BJ (cell line): Measurements from ENCODE around the gene CPED1. TPM values are rescaled to one million over a fixed set of nuclear protein-coding genes. Genes with fewer than 3 reads are reported as not detected.

Experiments used
- CTCF ChIA-PET: fragments of 350-600 bp; formaldehyde crosslinking; extraction: SDS; loops from one replicate; lab custom pipeline; 2021; ENCODE audit warnings: antibody characterized with exemption, inconsistent platforms; lab: Yijun Ruan, JAX
- POLR2A ChIA-PET: fragments of 300-600 bp; sonication (Branson Sonifier 250); formaldehyde crosslinking; extraction: SDS; loops from one replicate; lab custom pipeline; 2021; ENCODE audit warnings: antibody characterized with exemption; lab: Charles Lee
- DNase-seq: peaks from one replicate; pipeline ENCODE4 v3.0.0-alpha.2; 2011; ENCODE audit warnings: low read depth
- H3K27me3 ChIP-seq: 2 replicates; pipeline ENCODE4 v1.6.0; 2011; ENCODE audit warnings: low read length; ENCODE audit not compliant: control insufficient read depth, insufficient read depth
- H3K36me3 ChIP-seq: 2 replicates; pipeline ENCODE4 v1.5.1; 2011; ENCODE audit warnings: low read length; ENCODE audit not compliant: control insufficient read depth, insufficient read depth
- H3K4me3 ChIP-seq: 2 replicates; pipeline ENCODE4 v1.5.1; 2011; ENCODE audit warnings: low read depth, mild to moderate bottlenecking, control low read depth, low read length
- polyA plus RNA-seq: library from polyadenylated mRNA; depleted of rRNA; stranded (reverse); fragments of >200 nt; gene quantifications from 2 replicates; pipeline ENCODE4 v1.2.3, GENCODE V29; 2011
- TF ChIP-seq, protein P1 (sequence below): IDR thresholded peaks from 2 replicates; pipeline ENCODE4 v1.5.1; 2011; ENCODE audit warnings: low read depth, mild to moderate bottlenecking, control low read depth, inconsistent platforms, low read length, moderate library complexity; ENCODE audit not compliant: insufficient read depth

The CPED1 gene
- polyA plus RNA-seq, 1 experiment: 18.3 TPM

- Histone ChIP-seq H3K36me3 (no peaks in the 10 kb centered on the region), H3K27me3 (peaks cover 11% of the 10 kb centered on the region), H3K4me3 (no peak overlapping the region)
- TF ChIP-seq, protein P1, sequence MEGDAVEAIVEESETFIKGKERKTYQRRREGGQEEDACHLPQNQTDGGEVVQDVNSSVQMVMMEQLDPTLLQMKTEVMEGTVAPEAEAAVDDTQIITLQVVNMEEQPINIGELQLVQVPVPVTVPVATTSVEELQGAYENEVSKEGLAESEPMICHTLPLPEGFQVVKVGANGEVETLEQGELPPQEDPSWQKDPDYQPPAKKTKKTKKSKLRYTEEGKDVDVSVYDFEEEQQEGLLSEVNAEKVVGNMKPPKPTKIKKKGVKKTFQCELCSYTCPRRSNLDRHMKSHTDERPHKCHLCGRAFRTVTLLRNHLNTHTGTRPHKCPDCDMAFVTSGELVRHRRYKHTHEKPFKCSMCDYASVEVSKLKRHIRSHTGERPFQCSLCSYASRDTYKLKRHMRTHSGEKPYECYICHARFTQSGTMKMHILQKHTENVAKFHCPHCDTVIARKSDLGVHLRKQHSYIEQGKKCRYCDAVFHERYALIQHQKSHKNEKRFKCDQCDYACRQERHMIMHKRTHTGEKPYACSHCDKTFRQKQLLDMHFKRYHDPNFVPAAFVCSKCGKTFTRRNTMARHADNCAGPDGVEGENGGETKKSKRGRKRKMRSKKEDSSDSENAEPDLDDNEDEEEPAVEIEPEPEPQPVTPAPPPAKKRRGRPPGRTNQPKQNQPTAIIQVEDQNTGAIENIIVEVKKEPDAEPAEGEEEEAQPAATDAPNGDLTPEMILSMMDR: no peak
- ChIA-PET CTCF (interaction anchor here (1.2 kb wide), 1 partner anchor 34 kb away, joined by 3 read pairs; no protein-coding TSS in a partner anchor), POLR2A (no interaction called here)
- no peak for DNase-seq
Measured at GRCh38 chr7:121323515-121324302, 335.2 kb downstream of the CPED1 start.

GRCh38 chr7:121327671-121328070, 339.2 kb downstream of the CPED1 start:
- DNase-seq: no peak
- ChIA-PET CTCF (interaction anchor here (0.8 to 1.1 kb wide), 2 partner anchors 9 to 667 kb away, joined by 3 read pairs; no protein-coding TSS in a partner anchor), POLR2A (no interaction called here)
- peaks cover 26% of the 10 kb centered on the region for H3K27me3 ChIP-seq
- H3K4me3 ChIP-seq: no peak overlapping the region
- no peaks in the 10 kb centered on the region for H3K36me3 ChIP-seq
- TF ChIP-seq, protein P1: no peak

DNA sequence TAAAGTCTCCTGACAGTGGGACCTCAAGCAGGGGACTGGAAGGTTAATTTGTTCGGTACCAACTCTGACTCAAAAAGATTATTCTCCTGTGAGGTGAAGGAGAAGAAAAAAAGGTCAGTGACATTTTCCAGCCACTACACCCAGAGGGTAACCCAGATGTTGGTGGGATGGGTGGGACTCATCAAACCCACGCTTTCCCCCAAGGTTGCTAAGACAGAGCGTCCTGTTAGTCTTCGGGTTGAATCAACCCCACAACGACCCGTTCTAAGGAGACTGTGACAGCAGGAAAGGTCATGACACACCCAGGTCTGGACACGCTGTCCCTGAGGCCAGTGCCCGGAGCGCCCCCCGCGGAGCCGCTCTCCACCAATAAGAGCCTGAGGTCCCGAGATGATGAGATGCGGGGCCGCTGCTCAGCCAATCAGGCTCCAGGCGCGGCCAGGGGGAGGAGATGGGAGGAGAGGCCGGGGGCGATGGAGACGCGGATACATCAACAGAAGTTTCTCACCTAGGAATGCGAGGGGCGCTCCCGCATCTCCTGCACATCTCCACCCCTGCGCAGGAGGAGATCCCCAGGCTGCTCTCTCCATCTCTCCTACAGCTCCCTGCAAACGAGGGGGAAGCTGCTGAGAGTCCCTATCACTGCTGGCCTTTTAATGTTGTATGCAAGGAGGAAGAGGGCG, 340.1 kb downstream of the CPED1 start, which contains the start of gene WNT16:
TSS of gene WNT16 (plus strand) at position 493 of the 683 bp plus-strand sequence. CDS start 293 bp downstream, outside the sequence.
- peaks cover 26% of the 10 kb centered on the region for H3K27me3 ChIP-seq
- no peak for DNase-seq
- peak within 1 kb of the TSS; percentile 44 for H3K4me3 ChIP-seq
- no peaks in the 10 kb centered on the region for H3K36me3 ChIP-seq
- CTCF ChIA-PET: interaction anchor here (1.5 kb wide), 1 partner anchor 523 kb away, joined by 3 read pairs; no protein-coding TSS in a partner anchor
- POLR2A ChIA-PET: interaction anchor here (0.7 kb wide), 1 partner anchor 24 kb away, joined by 3 read pairs; no protein-coding TSS in a partner anchor
- TF ChIP-seq, protein P1: no peak

DNA sequence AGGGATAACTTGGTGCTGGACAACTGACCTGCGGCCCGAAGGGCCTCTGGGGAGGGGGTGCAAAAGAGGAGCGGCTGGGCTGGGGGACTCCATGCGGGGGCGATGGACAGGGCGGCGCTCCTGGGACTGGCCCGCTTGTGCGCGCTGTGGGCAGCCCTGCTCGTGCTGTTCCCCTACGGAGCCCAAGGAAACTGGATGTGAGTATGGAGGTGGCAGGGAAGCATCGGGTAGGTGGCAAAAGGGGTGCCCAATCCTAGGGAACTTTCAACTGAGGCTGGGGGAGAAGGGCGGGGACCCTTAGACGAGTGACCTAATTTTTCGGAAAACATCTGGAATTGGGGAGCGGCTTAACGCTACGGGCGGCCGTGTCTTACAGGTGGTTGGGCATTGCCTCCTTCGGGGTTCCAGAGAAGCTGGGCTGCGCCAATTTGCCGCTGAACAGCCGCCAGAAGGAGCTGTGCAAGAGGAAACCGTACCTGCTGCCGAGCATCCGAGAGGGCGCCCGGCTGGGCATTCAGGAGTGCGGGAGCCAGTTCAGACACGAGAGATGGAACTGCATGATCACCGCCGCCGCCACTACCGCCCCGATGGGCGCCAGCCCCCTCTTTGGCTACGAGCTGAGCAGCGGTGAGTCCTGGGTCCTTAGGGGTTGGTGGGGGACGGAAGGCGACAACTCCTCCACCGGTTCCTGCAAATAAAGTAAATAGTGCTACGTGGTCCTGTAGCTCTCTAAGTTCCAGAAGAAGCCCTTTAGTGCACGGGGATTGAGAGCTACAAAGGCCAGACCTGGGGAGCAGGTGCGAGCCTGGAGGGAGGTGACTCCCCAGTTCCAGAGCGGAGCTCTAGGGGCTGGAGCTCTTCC, 340.9 kb downstream of the CPED1 start:
- Histone ChIP-seq H3K36me3 (no peaks in the 10 kb centered on the region), H3K4me3 (peak overlapping the region; percentile 44), H3K27me3 (peaks cover 24% of the 10 kb centered on the region)
- DNase-seq: no peak
- TF ChIP-seq, protein P1: peak; percentile 24; the same call in 1 of the 2 replicates
- CTCF ChIA-PET: interaction anchor here (1.1 to 1.5 kb wide), 2 partner anchors 221 to 524 kb away, joined by 3 to 4 read pairs; no protein-coding TSS in a partner anchor
- POLR2A ChIA-PET: no interaction called here
